ENCODE data around the gene PPP2CA.
A peak's percentile ranks its signal among the peaks of the same experiment; 100 is the strongest.

The PPP2CA gene

GRCh38 chr5:134146651-134147518 lies 79.0 kb downstream of the PPP2CA start:
- no peak for DNase-seq

- peak; percentile 90 for DNase-seq
Observed at GRCh38 chr5:134145779-134146581, 79.9 kb downstream of the PPP2CA start.

GRCh38 chr5:134145041-134145757 lies 80.7 kb downstream of the PPP2CA start:
- no peak for DNase-seq
